ENCODE measurements around the gene REEP6.

GRCh38 chr19:1497578-1498235, 6.7 kb downstream of the REEP6 start:
- no peak for TF ChIP-seq CTCF (IDR thresholded peaks at IDR 0.05; ENCODE audit: insufficient read depth, low read length, poor library complexity, severe bottlenecking)
- TF ChIP-seq EZH2phosphoT487 (conservative IDR thresholded peaks at IDR 0.05; ENCODE audit: low read length), result no peak

Measured in SU-DHL-6 (cell line).